HUES64 (cell line): ENCODE measurements around the gene CWC15.
"Not testable (repeated sequence)": the region's sequence is repeated elsewhere in the genome, so short reads cannot be mapped to it uniquely, and the experiment has no call there.

Experiments
- H3K27ac ChIP-seq: 2 replicates; pipeline ENCODE4 v1.7.0; 2013; ENCODE audit warnings: low read depth, low read length, inconsistent platforms
- H3K27me3 ChIP-seq: 2 replicates; pipeline ENCODE4 v1.6.1; 2013; ENCODE audit warnings: mild to moderate bottlenecking, low read length; ENCODE audit not compliant: insufficient read depth
- H3K36me3 ChIP-seq: 2 replicates; pipeline ENCODE4 v1.6.1; 2013; ENCODE audit warnings: mild to moderate bottlenecking, low read length; ENCODE audit not compliant: insufficient read depth
- H3K4me1 ChIP-seq: 2 replicates; pipeline ENCODE4 v1.6.1; 2013; ENCODE audit warnings: mild to moderate bottlenecking, low read length, moderate library complexity; ENCODE audit not compliant: insufficient read depth
- H3K4me3 ChIP-seq: 2 replicates; pipeline ENCODE4 v1.5.1; 2013; ENCODE audit warnings: mild to moderate bottlenecking, low read length, moderate library complexity
- H3K9ac ChIP-seq: 2 replicates; pipeline ENCODE4 v1.6.1; 2013; ENCODE audit warnings: mild to moderate bottlenecking, low read depth, low read length
- H3K9me3 ChIP-seq: 2 replicates; pipeline ENCODE4 v1.6.1; 2013; ENCODE audit warnings: low read depth, low read length; ENCODE audit not compliant: insufficient read depth
- WGBS: fragments of 150-250, 120-280 bp; methylation state at CpG from one replicate; pipeline ENCODE4 v1.1.7; 2013; ENCODE audit warnings: missing lambda C conversion rate; 5-methylcytosine and 5-hydroxymethylcytosine counted together

The CWC15 gene

DNA sequence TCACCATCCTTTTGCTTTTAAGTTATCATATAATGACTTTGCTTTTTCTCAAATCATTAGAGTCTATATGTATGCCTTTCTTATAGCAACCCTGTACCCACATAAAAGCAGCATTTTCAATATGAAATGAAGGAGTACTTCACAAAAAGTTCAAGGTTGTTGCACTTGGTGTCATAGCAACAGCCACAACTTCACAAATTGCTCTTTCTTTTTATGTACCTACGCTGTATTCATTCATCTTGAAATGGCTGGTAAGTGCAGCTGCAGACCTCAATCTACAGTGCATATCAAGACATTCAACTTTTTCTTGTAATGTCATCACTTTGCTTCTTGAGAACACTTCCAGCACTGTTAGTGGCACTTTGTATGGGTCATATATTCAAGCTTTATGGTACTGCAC lies 18.6 kb downstream of the CWC15 start:
- Histone ChIP-seq H3K27ac (no peak overlapping the region), H3K9ac (no peak overlapping the region), H3K36me3 (no peaks in the 10 kb centered on the region), H3K27me3 (no peaks in the 10 kb centered on the region; the same call in 1 of the 2 replicates), H3K9me3 (no peaks in the 10 kb centered on the region), H3K4me3 (no peak overlapping the region), H3K4me1 (no peaks in the 10 kb centered on the region)
- 89% methylated on average over 1 of the region's 1 CpG for WGBS

GRCh38 chr11:94948070-94948617 lies 25.2 kb downstream of the CWC15 start:
- no peaks in the 10 kb centered on the region; the same call in 1 of the 2 replicates for H3K27me3 ChIP-seq
- no peak overlapping the region for H3K4me3 ChIP-seq
- peaks cover 6% of the 10 kb centered on the region; the same call in 1 of the 2 replicates for H3K4me1 ChIP-seq
- H3K9ac ChIP-seq, result no peak overlapping the region
- H3K9me3 ChIP-seq, result no peaks in the 10 kb centered on the region
- no peaks in the 10 kb centered on the region for H3K36me3 ChIP-seq
- no peak overlapping the region for H3K27ac ChIP-seq
- 80% methylated on average over 4 of the region's 4 CpGs for WGBS

DNA sequence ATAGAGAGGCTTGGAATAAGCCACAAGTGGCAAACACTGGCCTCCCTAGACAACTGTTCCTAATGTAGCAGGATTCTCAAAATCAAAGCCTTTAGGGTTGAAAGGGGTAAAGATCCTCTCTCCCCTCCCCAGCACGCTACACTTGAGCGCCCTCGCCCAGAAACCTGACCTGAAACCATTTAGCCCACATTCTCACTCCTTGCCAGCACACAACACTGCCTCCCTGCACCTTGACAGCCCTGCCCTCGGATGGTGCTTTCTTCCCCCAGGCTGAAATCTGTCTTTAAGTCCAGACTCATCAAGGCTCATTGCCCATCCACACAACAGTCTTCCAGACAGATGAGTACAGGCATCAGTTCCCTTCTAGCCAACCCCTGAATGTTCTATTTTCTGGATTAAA lies 26.5 kb downstream of the CWC15 start:
- H3K36me3 ChIP-seq, result no peaks in the 10 kb centered on the region
- no peak overlapping the region for H3K4me3 ChIP-seq
- H3K9me3 ChIP-seq, result no peaks in the 10 kb centered on the region
- WGBS, result 84% methylated on average over 4 of the region's 4 CpGs
- no peak overlapping the region for H3K9ac ChIP-seq
- H3K27ac ChIP-seq, result no peak overlapping the region
- H3K4me1 ChIP-seq, result peaks cover 6% of the 10 kb centered on the region; the same call in 1 of the 2 replicates
- H3K27me3 ChIP-seq, result no peaks in the 10 kb centered on the region

GRCh38 chr11:94941131-94941530 lies 32.2 kb downstream of the CWC15 start:
- Histone ChIP-seq H3K9ac (no peak overlapping the region), H3K4me1 (peaks cover 12% of the 10 kb centered on the region), H3K4me3 (no peak overlapping the region), H3K9me3 (no peaks in the 10 kb centered on the region), H3K27ac (no peak overlapping the region), H3K36me3 (no peaks in the 10 kb centered on the region), H3K27me3 (no peaks in the 10 kb centered on the region)
- 60% methylated on average over 4 of the region's 4 CpGs for WGBS

DNA sequence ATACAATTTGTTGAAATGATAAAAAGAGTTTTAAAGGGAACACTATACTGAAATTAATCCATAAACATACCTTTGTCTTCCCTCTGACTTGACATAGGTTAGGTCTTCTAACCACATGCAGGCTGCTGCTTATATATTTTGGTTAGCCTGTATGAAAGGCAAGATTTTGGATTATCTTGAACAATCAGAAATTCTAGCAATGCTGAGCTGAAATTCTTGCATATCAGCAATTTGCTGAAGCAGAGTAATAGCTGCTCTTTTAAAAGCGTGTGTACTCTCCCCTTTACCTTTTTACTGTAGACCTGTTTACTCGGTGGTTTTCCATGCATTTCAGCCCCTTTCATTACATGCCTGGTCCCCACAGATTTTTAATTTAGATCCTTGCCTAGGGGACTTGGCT lies 34.0 kb downstream of the CWC15 start:
- Histone ChIP-seq H3K4me3 (no peak overlapping the region), H3K4me1 (peaks cover 19% of the 10 kb centered on the region), H3K27ac (no peak overlapping the region), H3K9me3 (no peaks in the 10 kb centered on the region), H3K27me3 (no peaks in the 10 kb centered on the region), H3K9ac (no peak overlapping the region), H3K36me3 (no peaks in the 10 kb centered on the region)
- WGBS, result 90% methylated on average over 2 of the region's 2 CpGs

DNA sequence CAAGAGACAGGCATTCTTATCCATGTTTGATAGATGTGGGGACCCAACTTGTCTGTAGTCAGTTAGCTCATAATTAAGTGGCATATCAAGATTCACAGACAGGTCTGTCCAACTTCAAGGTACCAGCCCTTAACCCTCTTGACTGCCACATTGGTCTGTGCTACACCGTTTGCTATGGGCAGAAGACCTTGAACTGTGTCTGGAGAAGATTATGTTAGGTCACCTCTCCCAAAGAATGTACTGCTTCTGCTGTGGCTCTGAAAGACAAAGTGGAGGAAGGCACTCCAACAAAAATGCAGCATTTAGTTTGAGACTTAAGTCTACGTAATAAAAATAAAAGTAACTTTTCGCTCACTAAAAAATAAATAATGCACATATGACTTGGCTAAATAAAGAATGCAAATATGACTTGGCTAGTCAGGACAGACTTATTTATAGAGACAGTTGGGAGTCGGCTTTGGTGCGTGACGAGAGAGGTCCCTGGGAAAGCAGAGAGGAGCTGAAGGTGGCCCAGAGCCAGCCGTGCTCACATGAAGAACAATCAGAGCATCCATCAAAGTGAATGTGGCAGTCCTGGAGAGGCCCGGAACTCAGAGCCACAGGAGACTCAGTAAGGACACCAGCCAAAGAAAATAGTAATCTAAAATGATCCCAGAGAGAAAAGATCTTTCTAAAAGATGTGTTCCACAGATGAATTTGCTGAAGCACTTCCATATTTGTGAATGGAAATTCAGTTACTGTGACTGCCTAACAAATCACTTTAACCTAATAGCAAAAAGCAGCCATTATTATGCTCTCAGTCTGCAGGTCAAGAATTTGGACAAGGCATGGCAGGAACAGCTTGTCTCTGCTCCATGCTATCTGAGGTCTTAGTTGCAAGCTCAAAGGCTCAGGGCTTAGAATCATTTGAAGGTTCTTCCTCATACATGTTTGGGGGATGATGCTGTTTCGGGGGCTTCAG lies 35.0 kb downstream of the CWC15 start:
- Histone ChIP-seq H3K36me3 (no peaks in the 10 kb centered on the region), H3K27ac (no peak overlapping the region), H3K4me1 (peaks cover 26% of the 10 kb centered on the region), H3K9me3 (no peaks in the 10 kb centered on the region), H3K4me3 (no peak overlapping the region), H3K9ac (no peak overlapping the region), H3K27me3 (no peaks in the 10 kb centered on the region)
- 90% methylated on average over 7 of the region's 9 CpGs for WGBS

GRCh38 chr11:94934846-94935245 lies 38.5 kb downstream of the CWC15 start:
- Histone ChIP-seq H3K4me3 (no peak overlapping the region), H3K9ac (no peak overlapping the region), H3K36me3 (no peaks in the 10 kb centered on the region), H3K27ac (no peak overlapping the region), H3K4me1 (peaks cover 19% of the 10 kb centered on the region), H3K27me3 (no peaks in the 10 kb centered on the region), H3K9me3 (no peaks in the 10 kb centered on the region)
- WGBS, result 95% methylated on average over 2 of the region's 3 CpGs

GRCh38 chr11:94934362-94934761 lies 39.0 kb downstream of the CWC15 start:
- Histone ChIP-seq H3K4me3 (no peak overlapping the region), H3K36me3 (no peaks in the 10 kb centered on the region), H3K4me1 (peaks cover 19% of the 10 kb centered on the region), H3K27ac (no peak overlapping the region), H3K27me3 (no peaks in the 10 kb centered on the region), H3K9ac (no peak overlapping the region), H3K9me3 (no peaks in the 10 kb centered on the region)
- 81% methylated on average over 4 of the region's 4 CpGs for WGBS

GRCh38 chr11:94933223-94934130 lies 39.9 kb downstream of the CWC15 start:
- Histone ChIP-seq H3K4me3 (no peak overlapping the region), H3K36me3 (no peaks in the 10 kb centered on the region), H3K4me1 (peaks cover 19% of the 10 kb centered on the region), H3K27me3 (no peaks in the 10 kb centered on the region), H3K9me3 (no peaks in the 10 kb centered on the region), H3K9ac (no peak overlapping the region), H3K27ac (no peak overlapping the region)
- 83% methylated on average over 5 of the region's 5 CpGs for WGBS

- Histone ChIP-seq H3K4me3 (no peak overlapping the region), H3K9ac (no peak overlapping the region), H3K36me3 (no peaks in the 10 kb centered on the region), H3K9me3 (no peaks in the 10 kb centered on the region), H3K4me1 (peaks cover 19% of the 10 kb centered on the region), H3K27me3 (no peaks in the 10 kb centered on the region), H3K27ac (no peak overlapping the region)
- 92% methylated on average over 1 of the region's 5 CpGs for WGBS
Measured at GRCh38 chr11:94932503-94932902, 40.9 kb downstream of the CWC15 start.

GRCh38 chr11:94932072-94932471 lies 41.3 kb downstream of the CWC15 start:
- not testable (repeated sequence) for H3K27ac ChIP-seq, H3K9ac ChIP-seq, H3K9me3 ChIP-seq, H3K4me3 ChIP-seq, H3K36me3 ChIP-seq, H3K27me3 ChIP-seq
- H3K4me1 ChIP-seq, result peaks cover 19% of the 10 kb centered on the region
